Fibroblast of the conjunctiva (primary cell): ENCODE data around the gene GLP1R.

Source experiments
- DNase-seq: peaks from one replicate; pipeline ENCODE4 v3.0.0-alpha.2; 2010; ENCODE audit warnings: low read depth

Gene GLP1R

DNA sequence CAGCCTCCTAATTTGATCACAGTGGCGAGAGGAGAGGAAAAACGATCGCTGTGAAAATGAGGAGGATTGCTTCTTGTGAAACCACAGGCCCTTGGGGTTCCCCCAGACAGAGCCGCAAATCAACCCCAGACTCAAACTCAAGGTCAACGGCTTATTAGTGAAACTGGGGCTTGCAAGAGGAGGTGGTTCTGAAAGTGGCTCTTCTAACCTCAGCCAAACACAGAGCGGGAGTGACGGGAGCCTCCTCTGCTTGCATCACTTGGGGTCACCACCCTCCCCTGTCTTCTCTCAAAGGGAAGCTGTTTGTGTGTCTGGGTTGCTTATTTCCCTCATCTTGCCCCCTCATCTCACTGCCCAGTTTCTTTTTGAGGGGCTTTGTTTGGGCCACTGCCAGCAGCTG, 37.7 kb downstream of the GLP1R start:
- DNase-seq = no peak

DNA sequence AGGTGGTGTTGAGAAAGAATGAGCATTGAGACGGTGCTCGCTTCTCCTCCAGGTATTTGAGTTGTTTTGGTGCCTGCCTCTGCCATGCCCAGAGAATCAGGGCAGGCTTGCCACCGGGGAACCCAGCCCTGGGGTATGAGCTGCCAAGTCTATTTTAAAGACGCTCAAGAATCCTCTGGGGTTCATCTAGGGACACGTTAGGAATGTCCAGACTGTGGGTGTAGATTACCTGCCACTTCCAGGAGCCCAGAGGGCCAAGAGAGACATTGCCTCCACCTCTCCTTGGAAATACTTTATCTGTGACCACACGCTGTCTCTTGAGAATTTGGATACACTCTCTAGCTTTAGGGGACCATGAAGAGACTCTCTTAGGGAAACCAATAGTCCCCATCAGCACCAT, 38.1 kb downstream of the GLP1R start:
- no peak for DNase-seq

DNA sequence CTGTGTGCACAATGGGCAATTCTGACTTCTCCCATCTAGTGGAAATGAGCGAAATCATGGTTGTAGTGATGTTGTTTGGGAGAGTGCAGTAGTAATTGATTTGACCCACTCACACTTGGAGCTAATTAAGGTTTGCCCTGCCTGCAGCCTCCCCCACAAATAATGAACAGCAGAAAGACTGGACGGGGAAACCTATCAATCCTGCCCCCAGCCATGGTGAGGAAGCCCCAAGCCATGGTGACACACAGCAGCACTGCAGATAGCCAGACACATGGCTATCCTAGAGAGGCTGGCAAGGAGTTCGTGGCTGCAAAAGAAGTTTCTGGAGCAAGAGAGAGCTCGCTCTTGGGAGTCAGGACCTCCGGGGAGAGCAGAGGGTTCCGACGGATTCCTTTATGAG, 38.6 kb downstream of the GLP1R start:
- DNase-seq = no peak

DNA sequence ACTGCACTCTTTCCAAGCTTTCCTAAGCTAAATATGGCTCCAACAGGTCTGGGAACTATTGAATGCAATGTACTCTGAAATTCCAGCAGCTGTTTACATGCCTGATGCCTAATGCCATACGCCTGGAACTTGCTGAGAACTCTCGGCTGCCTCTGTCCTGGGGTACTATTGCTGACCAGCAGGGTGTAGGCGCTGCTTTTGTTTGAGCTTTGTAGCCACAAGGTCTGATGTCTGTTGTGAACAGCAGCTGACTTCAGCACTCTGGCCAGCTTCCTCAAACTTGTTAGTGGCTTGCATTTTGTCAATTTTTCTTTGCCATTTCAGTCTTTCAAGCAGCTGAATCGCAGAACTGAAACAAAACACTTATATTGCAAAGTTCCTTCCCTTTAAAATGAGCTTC, 39.8 kb downstream of the GLP1R start:
- peak; percentile 40 for DNase-seq

DNA sequence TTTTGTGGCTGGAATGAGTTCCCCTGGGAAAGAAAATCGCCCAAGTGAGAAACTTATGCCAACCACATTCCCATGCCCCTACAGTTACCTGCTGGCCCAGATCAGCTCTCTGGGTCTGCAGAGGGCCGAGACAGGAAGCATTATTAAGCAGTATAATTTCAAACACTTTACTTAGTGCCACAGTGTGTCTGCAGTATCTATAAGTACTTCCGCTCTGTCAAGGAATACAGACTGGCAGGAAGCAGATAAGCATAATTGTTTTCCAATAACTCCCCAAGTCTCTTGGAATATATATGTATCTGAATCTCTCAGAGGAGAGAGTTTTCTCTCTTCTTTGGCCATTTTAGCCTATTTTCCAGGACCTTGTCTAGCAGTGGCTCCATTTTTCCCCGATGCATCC, 41.5 kb downstream of the GLP1R start:
- DNase-seq = no peak

DNA sequence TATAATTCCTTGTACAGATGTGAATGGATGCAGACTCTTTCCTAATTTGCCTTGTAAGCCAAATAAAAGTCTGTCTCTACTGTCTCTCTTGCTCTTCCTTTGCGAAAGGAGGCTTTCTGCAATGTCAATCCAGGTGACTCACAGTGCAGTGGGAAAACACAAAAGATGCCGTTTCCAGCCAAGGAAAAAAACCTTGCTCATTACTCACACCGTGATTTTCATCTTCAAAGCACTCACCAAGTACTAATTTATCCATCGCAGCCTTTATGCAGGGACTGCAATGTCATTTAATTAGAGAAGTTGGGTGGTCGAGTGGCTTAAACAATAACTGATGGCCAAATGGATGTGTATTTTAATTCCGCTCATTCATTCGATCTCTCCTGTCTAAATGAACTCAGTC, 42.6 kb downstream of the GLP1R start:
- DNase-seq = no peak

DNA sequence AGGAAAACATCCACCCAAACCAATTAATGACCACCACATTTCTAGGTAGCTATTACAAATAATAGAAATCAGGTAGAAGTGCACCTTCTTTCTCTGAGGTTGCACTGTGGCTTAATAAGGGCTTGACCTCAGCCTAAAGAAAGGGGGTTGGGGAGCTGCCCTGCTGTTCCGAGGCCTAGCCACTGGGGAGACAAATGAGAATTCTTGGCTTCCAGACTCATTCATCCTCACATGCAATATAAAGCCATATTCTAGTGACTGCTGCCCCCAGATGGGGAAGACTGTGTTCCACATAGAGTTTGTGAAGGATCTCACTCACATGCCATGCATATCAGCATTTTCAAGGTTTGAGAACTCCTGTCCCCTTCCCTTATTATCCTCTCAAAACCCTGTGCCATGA, 43.5 kb downstream of the GLP1R start:
- no peak for DNase-seq

DNA sequence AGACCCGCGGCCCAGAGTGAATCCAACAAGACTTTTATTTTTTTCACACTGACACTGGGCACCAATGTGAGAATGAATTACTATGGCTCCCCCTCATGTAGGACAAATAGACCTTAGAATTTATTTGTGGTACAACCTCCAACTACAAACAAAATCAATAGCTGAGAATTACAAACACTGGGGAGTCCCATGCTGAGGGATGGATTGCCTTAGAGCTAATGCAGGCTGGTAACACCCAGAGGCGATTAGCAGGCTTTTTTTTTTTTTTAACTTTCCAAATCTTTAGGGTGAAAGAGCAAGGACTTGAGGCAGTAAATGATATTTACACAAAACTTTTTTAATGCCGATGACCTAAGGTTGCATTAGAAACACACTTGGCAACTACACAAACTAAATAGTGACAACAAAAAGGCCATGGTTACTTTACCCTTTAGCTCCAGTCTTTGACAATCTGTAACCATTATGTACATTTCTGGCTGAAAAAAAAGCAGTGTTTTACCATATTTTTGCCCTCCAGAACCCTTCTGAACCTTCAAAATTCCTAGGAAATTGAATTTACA, 44.6 kb downstream of the GLP1R start:
- no peak for DNase-seq

DNA sequence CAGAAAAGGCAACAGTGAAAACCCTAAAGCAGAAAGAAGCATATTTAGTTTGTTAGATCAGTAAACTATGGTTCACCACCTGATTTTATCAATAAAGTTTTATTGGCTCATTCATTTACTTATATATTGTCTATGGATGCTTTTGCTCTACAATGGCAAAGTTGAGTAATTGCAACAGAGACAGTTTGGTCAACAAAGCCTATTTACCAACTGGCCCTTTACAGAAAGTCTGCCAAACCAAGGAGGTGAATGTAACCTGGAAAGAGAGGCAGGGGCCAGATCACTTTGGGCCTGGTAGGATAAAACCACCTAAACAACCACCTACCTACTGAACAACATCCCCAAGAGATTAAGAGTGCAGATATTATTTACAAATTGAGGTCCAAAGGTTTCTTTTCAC, 47.0 kb downstream of the GLP1R start:
- no peak for DNase-seq

DNA sequence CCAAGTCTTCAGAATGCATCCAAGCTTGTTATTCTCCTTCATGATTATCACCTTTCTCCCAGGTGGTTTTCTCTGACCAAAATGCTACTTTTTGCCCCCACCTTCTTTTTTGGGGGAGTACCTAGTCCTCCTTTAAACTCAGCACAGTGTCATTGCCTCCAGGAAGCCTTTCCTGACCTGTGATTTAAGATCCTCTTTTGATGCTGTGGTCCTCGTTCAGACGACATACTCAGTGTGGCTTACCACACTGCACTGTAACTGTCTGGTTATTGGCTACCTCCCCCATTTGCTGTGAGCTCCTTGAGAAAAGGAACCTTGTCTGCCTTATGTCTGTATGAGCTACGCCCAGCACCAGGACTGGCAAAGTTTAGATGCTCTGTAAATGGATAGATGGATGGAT, 51.8 kb downstream of the GLP1R start:
- no peak for DNase-seq

DNA sequence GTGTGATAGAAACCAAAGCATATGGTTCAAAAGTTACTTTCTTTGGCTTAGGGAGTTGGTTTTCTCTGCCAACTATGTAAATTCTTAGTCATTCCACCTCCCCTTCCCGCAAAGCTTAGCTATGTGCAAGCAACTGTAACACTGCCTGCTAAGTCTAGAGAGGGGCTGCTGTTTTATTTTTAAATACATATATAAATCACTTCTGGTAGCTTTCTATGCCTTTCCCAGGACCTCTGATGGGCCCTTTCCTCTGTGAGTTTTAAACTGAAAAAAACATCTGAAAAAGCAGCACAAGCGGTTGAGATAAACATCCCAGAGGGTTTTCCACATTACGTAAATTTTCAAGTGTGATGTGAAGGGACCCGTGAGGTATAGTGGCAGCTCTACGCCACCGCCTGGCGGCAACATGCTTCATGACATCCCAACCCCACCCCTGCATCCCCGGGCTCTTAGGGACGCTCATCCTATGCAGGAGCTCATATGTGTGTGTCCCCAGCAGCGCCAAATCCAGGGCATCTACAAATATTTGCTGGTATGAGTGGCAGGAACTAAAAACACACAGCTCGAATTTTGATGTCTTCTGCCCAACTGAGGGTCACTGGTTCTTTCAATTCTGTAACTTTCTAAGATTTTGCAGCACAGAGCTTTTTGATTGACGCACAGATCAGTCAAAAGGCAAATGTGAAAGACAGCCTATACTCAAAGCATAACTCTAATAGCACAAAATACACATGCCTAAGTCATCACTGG, 53.7 kb downstream of the GLP1R start:
- peak; percentile 69 for DNase-seq

DNA sequence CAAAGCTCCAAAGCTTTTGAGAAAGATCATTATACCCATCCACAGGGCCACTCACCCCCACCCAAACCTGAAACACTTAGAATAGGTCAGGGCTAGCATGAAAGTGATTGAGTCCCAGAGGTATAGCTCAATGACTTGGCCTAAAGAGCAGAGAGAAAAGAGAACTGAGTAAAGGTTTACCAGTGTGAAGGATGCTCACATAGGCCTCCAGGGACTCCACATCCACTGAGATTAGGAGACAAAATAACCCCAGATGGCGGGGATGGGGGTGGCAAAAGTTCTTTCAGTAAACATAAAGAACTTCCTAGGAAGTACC, 54.2 kb downstream of the GLP1R start:
- no peak for DNase-seq

DNA sequence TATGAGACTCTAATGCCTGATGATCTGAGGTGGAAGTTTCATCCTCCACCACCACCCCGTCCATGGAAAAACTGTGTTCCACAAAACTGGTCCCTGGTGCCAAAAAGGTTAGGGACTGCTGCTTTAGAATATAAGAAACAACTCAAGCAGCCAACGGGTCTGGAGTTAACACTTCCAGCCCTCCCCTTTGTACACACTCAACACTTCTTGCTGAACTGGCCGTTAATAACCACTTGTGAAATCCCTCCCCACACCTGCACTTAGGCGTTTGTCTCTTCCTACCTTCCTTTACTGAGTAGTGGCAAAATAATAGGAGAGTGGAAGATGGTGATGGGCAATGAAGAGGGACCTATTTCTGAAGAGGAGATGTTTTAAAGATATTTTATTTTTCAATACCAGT, 55.9 kb downstream of the GLP1R start:
- no peak for DNase-seq

DNA sequence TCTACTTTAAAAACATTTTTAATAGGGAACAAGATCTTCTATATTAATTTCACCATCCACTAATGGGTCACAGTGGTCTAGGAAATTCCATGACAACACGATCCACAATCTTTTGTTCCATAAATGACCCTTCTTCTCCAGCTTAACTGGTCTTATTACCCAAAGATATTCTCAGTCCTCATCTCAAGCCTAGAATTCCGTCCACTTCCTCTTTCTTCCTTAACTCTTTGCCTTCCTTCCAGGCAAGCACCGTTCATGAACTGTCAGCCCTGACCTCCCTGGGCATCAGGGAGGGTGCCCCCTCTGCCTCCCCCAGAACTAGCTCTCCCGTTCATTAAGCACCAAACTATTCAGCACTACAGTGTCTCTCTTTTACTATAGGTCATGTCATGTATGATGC, 58.5 kb downstream of the GLP1R start:
- no peak for DNase-seq

DNA sequence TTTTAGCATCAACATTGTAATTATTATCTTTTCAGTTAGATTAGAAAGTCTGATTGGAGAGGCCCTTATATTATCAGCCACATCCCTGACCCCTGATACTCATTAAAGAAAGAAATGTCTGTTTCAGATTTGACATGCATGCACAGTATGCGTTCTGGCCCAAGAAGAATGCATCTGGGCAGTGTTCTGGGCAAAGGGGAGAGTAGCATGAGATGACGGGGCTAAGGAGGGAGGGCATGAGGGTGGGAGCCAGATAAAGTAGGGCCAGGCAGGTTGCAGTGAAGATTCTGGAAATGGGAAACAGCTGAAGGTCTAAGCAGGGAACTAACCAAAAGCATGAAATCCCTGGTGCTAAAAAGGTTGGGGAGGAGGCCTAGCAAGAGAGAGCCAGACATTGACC, 59.1 kb downstream of the GLP1R start:
- DNase-seq = no peak

DNA sequence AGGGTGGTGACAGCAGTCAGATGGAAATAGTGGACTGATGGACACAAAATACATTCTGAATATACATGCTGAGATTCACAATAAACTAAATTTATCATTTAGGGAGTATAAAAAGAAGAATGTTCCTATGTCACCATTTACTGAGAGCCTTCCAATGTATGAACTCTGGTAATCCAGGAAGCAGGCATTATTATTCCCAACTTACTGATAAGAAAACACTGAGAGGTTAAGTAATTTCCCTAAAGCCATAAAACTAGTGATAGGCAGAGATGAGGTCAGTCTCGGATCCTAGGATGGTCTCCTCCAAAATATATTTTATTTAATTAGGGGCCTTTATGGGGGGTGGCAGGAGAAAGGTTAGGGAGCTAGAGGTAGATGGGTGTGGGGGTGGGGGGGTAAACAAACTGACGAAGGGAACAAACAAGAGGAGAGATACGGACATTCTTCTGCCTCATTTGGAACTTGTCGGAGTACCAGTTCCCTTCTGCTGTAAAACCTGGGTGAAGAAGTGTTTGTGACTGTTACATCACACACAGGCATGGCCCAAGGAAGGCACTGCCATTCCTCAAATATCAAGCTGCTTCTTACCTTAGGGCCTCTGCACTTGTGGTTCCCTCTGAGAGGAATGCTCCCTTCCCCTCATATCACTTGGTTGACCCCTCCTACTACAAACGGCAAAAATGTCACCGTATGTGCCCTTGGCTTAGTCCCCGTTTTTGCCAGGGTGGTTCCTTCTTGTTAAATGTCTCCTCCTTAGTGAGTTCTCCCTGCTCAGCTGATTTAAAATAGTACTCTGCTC, 59.7 kb downstream of the GLP1R start:
- DNase-seq = no peak

DNA sequence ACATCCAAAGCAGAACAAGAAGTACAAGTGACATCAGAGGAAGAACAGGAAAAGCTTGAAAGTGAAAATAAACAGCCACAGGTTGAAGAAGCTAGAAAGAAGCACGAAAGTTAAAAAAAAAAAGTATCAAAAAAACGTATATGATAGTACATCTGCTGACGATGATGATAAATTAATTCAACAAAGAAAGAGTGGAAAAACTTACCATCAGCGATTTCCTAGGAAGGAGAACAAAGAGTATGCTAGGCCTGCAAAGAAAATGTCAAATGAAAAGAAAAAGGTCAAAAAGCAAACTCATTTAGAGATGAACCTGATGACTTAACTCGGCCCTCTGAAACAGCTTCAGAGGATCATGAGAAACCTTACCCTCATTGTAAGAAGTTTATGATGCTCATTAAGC, 62.7 kb downstream of the GLP1R start:
- DNase-seq = no peak

DNA sequence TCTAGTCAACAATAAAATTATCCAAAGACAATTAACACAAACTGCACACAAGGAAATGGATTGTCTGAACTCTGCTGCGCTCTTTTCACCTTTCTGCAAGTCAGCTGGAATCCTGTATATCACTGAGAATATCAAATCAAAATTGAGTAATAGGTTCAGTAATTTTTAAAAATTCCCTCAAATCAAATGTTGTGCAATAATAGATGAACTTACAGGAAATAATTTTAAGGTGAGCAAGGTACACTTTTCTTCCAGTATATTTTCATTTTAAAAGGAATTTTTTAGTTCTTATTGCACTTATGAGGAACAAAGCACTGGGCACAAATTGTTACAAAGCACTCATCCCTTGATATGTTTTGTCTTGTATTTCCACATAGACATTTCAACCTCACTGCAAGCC, 65.2 kb downstream of the GLP1R start:
- no peak for DNase-seq

DNA sequence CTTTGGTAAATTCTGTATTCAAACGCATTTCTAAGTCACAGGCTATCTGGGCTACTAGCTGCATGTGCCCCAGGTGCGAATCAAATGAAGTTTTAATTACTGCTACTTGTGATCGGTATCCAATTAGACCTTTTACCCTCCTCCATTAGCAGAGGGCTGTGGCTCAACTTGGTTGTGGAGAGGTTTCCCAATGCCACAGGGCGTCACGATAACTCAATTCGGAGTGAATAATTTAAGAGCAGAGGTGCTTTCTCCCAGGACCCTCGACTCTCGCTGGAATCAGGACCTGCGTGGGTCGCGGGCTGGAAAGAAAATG, 65.8 kb downstream of the GLP1R start:
- DNase-seq = no peak

DNA sequence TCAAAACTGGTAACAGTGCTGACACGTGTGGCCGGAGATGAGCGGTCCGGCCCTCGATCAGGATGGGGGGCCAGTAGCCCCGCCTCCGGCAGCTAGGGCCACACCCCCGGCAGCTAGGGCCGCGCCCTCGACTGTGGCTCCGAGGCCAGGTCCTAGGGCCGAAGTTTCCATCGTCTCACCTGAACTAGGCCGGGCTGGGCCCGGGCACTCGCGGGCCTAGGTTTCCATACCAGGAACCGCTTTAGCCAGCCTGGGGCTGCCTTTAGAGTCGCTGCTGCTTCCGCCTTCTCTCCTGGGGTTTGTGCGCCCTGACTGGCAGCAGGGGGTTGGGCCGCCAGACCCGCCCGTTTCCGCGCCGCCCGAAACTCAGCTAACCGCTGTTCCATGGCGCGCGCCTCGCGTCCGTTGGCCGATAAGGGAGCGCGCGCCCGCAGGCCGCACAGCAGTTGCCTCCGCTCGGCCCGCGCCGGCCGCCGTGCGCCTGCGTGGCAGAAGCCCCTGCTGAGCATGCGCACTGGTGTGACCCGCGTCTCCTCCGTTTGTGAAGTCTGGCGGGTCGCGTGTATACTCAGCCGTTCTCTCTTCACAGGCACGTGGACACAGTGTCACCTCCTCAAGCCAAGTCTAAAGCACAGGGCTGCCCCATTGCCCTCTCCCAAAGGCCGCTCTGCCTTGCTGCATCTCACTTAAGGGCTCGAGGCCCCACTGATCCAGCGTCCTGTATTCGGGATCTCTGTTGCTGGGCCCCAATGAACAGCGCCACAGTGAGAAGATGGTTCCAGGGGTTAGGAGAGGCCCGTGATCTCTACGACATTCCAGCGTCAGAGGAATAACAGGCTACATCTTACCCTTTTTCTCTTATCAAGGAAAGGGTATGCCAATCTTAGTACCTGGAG, 66.4 kb downstream of the GLP1R start, which contains the start of gene SAYSD1:
Gene SAYSD1 (minus strand): TSS at position 483 of the 896 bp plus-strand sequence. CDS start 97 bp downstream, at position 386.
- peak; percentile 85 for DNase-seq

DNA sequence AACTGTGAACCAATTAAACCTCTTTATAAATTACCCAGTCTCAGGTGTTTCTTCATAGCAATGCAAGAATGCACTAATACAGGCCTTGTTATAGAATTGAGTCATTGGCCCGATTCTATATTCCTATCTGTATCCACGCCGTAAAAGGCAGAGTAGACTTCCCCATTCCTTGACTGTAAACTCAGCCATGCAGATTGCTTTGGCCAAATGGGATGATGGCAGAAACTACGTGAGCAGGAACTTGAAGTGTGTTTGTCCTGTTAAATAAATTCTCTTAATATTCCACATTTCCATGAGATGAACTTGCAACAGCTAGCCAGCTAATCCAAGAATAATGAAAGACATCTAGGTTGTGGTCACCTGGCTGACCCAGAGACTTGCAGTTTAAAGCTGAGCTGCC, 70.3 kb downstream of the GLP1R start:
- no peak for DNase-seq

DNA sequence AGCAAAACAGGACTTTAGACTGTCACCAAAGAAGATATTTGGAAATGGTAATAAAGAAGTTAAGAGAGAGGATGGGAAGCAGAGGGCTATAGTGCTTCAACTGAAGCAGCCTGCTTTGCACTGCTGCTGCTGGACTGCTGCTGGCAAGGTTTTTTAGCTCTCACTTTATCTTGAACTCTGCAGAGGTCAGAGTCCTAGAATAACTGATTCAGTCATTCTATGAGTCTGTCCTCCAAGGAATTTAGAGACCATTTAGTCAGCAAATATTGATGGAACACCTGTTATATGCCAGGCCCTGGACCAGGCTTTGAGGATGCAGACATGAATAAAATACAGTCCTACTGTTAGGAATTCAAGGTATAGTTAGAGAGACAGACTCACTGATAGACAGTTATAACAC, 75.5 kb downstream of the GLP1R start:
- no peak for DNase-seq

DNA sequence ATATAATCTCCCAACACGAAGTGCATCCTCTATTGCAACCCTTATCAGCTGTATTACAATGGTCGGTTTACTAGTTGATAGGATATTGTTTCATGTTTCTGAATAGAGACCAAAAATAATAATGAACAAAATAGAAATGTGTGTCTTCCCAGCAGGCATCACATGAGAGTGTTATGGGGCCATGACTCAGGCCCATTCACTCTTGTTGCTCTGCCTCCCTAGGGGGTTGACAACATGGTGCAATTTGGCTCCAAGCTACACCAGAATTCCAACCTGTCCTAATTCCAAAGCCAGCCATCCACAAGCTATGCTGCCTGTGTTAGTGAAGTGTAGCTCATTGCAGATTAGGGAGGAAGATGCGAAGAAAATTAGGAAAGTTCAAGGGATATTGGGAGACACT, 79.5 kb downstream of the GLP1R start:
- no peak for DNase-seq
